GM23338 (cell line): Measurements from ENCODE around the gene STXBP3. TPM values are rescaled to one million over a fixed set of nuclear protein-coding genes. Genes with fewer than 3 reads are reported as not detected.

Experiments
- ATAC-seq: fragments of 200-7000 bp; cut with Tn5 transposase; 3 replicates; pipeline ENCODE4 v1.9.1; 2020
- DNase-seq: peaks from one replicate; pipeline ENCODE4 v3.0.0-alpha.2; 2015; ENCODE audit warnings: low spot score
- H2AFZ ChIP-seq: fragments of 200-600 bp; sonication (generic); 2 replicates; pipeline ENCODE4 v1.8.0; 2016; ENCODE audit warnings: antibody characterized with exemption, mild to moderate bottlenecking, moderate library complexity
- H3F3A ChIP-seq: fragments of 200-600 bp; sonication (generic); replicated peaks from 2 replicates; pipeline ENCODE4 v1.8.0; 2017; ENCODE audit warnings: antibody characterized with exemption, mixed run types, low read depth
- H3K27ac ChIP-seq: fragments of 200-600 bp; sonication (generic); 2 replicates; pipeline ENCODE4 v1.6.1; 2016; ENCODE audit warnings: low read depth
- H3K27me3 ChIP-seq: fragments of 200-600 bp; sonication (generic); 2 replicates; pipeline ENCODE4 v1.8.0; 2016; ENCODE audit warnings: mild to moderate bottlenecking, mixed run types, moderate library complexity; ENCODE audit not compliant: insufficient read depth
- H3K36me3 ChIP-seq: fragments of 200-600 bp; sonication (generic); 2 replicates; pipeline ENCODE4 v1.8.0; 2016; ENCODE audit warnings: mild to moderate bottlenecking; ENCODE audit not compliant: insufficient read depth
- H3K4me1 ChIP-seq: fragments of 200-600 bp; sonication (generic); 2 replicates; pipeline ENCODE4 v1.8.0; 2016; ENCODE audit warnings: mild to moderate bottlenecking, moderate library complexity; ENCODE audit not compliant: insufficient read depth
- H3K4me2 ChIP-seq: fragments of 200-600 bp; sonication (generic); 2 replicates; pipeline ENCODE4 v1.7.1; 2017; ENCODE audit warnings: mixed run types
- H3K4me3 ChIP-seq: fragments of 200-600 bp; sonication (generic); 2 replicates; pipeline ENCODE4 v1.6.1; 2016; ENCODE audit warnings: mixed run types
- H3K79me2 ChIP-seq: fragments of 200-600 bp; sonication (generic); replicated peaks from 2 replicates; pipeline ENCODE4 v1.8.0; 2017; ENCODE audit warnings: mild to moderate bottlenecking; ENCODE audit not compliant: insufficient read depth
- H3K9me2 ChIP-seq: fragments of 200-600 bp; sonication (generic); 2 replicates; pipeline ENCODE4 v1.8.0; 2017; ENCODE audit not compliant: insufficient read depth
- H4K20me1 ChIP-seq: fragments of 200-600 bp; sonication (generic); replicated peaks from 2 replicates; pipeline ENCODE4 v1.8.0; 2017; ENCODE audit warnings: mild to moderate bottlenecking; ENCODE audit not compliant: insufficient read depth
- H3K27ac Mint-ChIP-seq: 2 replicates; pipeline ENCODE4 v1.8.0; 2020; ENCODE audit warnings: inconsistent platforms, mild to moderate bottlenecking, moderate library complexity, mixed read lengths
- H3K27me3 Mint-ChIP-seq: 3 replicates; pipeline ENCODE4 v1.8.0; 2022; ENCODE audit warnings: low read depth, mild to moderate bottlenecking, moderate library complexity, mixed read lengths, inconsistent platforms; ENCODE audit not compliant: insufficient read depth, poor library complexity
- H3K36me3 Mint-ChIP-seq: 3 replicates; pipeline ENCODE4 v1.8.0; 2021; ENCODE audit warnings: low read depth, mild to moderate bottlenecking, inconsistent platforms, moderate library complexity, mixed read lengths
- H3K4me1 Mint-ChIP-seq: 3 replicates; pipeline ENCODE4 v1.8.0; 2020; ENCODE audit warnings: mild to moderate bottlenecking, inconsistent platforms, mixed read lengths
- H3K4me3 Mint-ChIP-seq: 3 replicates; pipeline ENCODE4 v1.8.0; 2021; ENCODE audit warnings: moderate library complexity, mild to moderate bottlenecking, inconsistent platforms, mixed read lengths
- H3K9me3 Mint-ChIP-seq: 3 replicates; pipeline ENCODE4 v1.8.0; 2020; ENCODE audit warnings: moderate library complexity, mild to moderate bottlenecking, inconsistent platforms, mixed read lengths
- EZH2 ChIP-seq: fragments of 200-600 bp; sonication (generic); IDR thresholded peaks from one replicate; pipeline ENCODE4 v1.8.0; 2017; ENCODE audit warnings: antibody characterized with exemption, mild to moderate bottlenecking, low read depth; ENCODE audit not compliant: unreplicated experiment
- EZH2phosphoT487 ChIP-seq: fragments of 200-600 bp; sonication (generic); IDR thresholded peaks from one replicate; pipeline ENCODE4 v1.8.1; 2018; ENCODE audit warnings: antibody characterized with exemption; ENCODE audit not compliant: unreplicated experiment
- JUNB ChIP-seq: IDR thresholded peaks from one replicate; pipeline ENCODE4 v1.6.1; 2016; ENCODE audit warnings: antibody characterized with exemption; ENCODE audit not compliant: unreplicated experiment
- NANOG ChIP-seq: IDR thresholded peaks from 2 replicates; pipeline ENCODE4 v1.6.1; 2016; ENCODE audit warnings: antibody characterized with exemption, borderline replicate concordance
- STAT1 ChIP-seq: IDR thresholded peaks from one replicate; pipeline ENCODE4 v1.6.1; 2016; ENCODE audit warnings: antibody characterized with exemption; ENCODE audit not compliant: unreplicated experiment
- ZNF331 ChIP-seq: fragments of 250-450 bp; sonication (Bioruptor Pico); IDR thresholded peaks from 2 replicates; pipeline ENCODE4 v1.5.0; 2020; ENCODE audit warnings: low read depth, mild to moderate bottlenecking, moderate library complexity
- polyA plus RNA-seq: library from polyadenylated mRNA; unstranded; fragments of >200 nt; fragmentation: Nextera tagmentation; extraction: Ambion mirVana; gene quantifications from 2 replicates; pipeline ENCODE4 v1.2.1, GENCODE V29; 2016
- total RNA-seq: library from RNA; depleted of rRNA; stranded (reverse); fragments of >200 nt; shearing (Covaris generic); gene quantifications from 2 replicates; pipeline ENCODE4 v1.2.3, GENCODE V29; 2014
- TF ChIP-seq, protein P1 (sequence below): fragments of 250-450 bp; sonication (Bioruptor Pico); IDR thresholded peaks from 2 replicates; pipeline ENCODE4 v1.5.0; 2020; ENCODE audit warnings: mild to moderate bottlenecking, moderate library complexity
- TF ChIP-seq, protein P2 (sequence below): IDR thresholded peaks from 2 replicates; pipeline ENCODE4 v1.6.1; 2016; ENCODE audit warnings: antibody characterized with exemption

Gene STXBP3
- total and polyA plus RNA-seq, 2 experiments from 2014 or later, result 28.5 to 37.4 TPM

DNA sequence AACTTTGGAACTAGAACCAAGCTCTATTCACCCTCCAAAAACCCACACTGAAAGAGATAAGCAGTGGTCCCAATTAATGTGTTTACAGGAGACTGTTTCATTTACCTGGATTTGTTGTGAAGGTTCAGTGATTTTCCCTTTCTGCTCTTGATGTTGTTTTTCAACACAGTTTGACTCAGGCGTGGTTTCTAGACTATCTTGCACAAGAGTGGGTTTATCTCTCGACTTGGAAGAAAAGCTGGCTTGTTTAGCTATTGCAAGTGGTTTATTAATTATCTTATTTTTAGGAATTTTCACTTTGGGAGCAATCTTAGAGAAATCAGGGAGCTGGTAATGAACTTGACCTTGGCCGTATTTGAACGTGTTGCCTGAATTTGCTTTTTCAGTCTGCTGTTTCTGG is 105.1 kb downstream of the STXBP3 start (continued):
- TF ChIP-seq ZNF331 (CRISPR knock-in tag) (no peak), NANOG (no peak)

DNA sequence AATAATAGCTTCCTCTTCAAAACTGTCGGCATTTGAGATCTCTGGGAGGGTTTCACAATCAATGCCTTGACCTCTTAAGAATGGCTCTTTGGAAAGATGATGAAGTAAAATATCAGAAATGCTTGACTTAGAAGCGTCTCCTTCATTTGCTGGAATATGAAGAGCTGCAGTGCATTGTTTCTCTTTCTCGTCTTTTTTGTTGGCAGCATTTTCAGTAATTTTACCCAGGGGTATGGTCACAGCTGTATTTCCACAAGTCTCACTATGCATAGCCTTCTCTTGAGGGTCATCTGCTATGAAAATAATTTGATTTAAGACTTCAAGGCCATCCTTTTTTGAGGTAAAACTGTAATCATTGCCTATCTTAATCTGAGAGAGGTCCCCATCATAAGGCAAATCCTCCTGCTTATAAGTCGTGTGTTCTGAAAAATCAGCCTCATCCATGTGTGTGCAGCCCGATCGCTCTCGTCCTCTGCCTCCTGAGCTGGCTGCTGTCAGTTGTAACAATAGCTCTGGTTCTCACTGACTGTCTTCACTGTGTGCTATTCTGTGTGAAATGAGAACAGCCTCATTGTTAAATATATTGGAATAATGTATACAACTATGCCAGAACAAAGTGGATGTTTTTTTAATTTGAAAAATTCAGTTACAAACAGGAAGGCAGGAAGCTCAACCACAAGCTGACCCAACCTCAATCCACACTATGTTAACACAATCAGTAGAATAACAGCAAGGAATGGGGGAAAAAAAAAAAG is 105.9 kb downstream of the STXBP3 start:
- Mint-ChIP-seq H3K4me3 (no peak overlapping the region), H3K36me3 (no peaks in the 10 kb centered on the region), H3K4me1 (peaks cover 7% of the 10 kb centered on the region), H3K27ac (no peak overlapping the region), H3K27me3 (peaks cover 2% of the 10 kb centered on the region), H3K9me3 (no peaks in the 10 kb centered on the region; the same call in 2 of the 3 replicates)
- no peak overlapping the region for H3K27ac ChIP-seq
- H3K36me3 ChIP-seq, result no peaks in the 10 kb centered on the region
- H3K4me3 ChIP-seq, result no peak overlapping the region
- no peak overlapping the region for H3K4me2 ChIP-seq
- no peak overlapping the region; the same call in 1 of the 2 replicates for H2AFZ ChIP-seq
- H3K9me2 ChIP-seq, result 0 out of 2 replicates have a peak, but pooled peaks cover 4% of the 10 kb centered on the region
- no peaks in the 10 kb centered on the region for H3K27me3 ChIP-seq
- H4K20me1 ChIP-seq, result no peaks in the 10 kb centered on the region
- TF ChIP-seq EZH2phosphoT487 (no peak), STAT1 (no peak), NANOG (no peak), EZH2 (no peak), JUNB (no peak)
- TF ChIP-seq, protein P1, sequence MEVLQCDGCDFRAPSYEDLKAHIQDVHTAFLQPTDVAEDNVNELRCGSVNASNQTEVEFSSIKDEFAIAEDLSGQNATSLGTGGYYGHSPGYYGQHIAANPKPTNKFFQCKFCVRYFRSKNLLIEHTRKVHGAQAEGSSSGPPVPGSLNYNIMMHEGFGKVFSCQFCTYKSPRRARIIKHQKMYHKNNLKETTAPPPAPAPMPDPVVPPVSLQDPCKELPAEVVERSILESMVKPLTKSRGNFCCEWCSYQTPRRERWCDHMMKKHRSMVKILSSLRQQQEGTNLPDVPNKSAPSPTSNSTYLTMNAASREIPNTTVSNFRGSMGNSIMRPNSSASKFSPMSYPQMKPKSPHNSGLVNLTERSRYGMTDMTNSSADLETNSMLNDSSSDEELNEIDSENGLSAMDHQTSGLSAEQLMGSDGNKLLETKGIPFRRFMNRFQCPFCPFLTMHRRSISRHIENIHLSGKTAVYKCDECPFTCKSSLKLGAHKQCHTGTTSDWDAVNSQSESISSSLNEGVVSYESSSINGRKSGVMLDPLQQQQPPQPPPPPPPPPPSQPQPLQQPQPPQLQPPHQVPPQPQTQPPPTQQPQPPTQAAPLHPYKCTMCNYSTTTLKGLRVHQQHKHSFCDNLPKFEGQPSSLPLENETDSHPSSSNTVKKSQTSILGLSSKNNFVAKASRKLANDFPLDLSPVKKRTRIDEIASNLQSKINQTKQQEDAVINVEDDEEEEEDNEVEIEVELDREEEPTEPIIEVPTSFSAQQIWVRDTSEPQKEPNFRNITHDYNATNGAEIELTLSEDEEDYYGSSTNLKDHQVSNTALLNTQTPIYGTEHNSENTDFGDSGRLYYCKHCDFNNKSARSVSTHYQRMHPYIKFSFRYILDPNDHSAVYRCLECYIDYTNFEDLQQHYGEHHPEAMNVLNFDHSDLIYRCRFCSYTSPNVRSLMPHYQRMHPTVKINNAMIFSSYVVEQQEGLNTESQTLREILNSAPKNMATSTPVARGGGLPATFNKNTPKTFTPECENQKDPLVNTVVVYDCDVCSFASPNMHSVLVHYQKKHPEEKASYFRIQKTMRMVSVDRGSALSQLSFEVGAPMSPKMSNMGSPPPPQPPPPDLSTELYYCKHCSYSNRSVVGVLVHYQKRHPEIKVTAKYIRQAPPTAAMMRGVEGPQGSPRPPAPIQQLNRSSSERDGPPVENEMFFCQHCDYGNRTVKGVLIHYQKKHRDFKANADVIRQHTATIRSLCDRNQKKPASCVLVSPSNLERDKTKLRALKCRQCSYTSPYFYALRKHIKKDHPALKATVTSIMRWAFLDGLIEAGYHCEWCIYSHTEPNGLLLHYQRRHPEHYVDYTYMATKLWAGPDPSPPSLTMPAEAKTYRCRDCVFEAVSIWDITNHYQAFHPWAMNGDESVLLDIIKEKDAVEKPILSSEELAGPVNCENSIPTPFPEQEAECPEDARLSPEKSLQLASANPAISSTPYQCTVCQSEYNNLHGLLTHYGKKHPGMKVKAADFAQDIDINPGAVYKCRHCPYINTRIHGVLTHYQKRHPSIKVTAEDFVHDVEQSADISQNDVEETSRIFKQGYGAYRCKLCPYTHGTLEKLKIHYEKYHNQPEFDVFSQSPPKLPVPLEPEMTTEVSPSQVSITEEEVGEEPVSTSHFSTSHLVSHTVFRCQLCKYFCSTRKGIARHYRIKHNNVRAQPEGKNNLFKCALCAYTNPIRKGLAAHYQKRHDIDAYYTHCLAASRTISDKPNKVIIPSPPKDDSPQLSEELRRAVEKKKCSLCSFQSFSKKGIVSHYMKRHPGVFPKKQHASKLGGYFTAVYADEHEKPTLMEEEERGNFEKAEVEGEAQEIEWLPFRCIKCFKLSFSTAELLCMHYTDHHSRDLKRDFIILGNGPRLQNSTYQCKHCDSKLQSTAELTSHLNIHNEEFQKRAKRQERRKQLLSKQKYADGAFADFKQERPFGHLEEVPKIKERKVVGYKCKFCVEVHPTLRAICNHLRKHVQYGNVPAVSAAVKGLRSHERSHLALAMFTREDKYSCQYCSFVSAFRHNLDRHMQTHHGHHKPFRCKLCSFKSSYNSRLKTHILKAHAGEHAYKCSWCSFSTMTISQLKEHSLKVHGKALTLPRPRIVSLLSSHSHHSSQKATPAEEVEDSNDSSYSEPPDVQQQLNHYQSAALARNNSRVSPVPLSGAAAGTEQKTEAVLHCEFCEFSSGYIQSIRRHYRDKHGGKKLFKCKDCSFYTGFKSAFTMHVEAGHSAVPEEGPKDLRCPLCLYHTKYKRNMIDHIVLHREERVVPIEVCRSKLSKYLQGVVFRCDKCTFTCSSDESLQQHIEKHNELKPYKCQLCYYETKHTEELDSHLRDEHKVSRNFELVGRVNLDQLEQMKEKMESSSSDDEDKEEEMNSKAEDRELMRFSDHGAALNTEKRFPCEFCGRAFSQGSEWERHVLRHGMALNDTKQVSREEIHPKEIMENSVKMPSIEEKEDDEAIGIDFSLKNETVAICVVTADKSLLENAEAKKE (CRISPR knock-in tag), result no peak
- TF ChIP-seq, protein P2, sequence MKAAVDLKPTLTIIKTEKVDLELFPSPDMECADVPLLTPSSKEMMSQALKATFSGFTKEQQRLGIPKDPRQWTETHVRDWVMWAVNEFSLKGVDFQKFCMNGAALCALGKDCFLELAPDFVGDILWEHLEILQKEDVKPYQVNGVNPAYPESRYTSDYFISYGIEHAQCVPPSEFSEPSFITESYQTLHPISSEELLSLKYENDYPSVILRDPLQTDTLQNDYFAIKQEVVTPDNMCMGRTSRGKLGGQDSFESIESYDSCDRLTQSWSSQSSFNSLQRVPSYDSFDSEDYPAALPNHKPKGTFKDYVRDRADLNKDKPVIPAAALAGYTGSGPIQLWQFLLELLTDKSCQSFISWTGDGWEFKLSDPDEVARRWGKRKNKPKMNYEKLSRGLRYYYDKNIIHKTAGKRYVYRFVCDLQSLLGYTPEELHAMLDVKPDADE, result no peak
- no peaks in the 10 kb centered on the region for H3K4me1 ChIP-seq
- ATAC-seq (no peak), DNase-seq (no peak)
- no peaks in the 10 kb centered on the region for H3F3A ChIP-seq
- H3K79me2 ChIP-seq, result no peaks in the 10 kb centered on the region
